Right hindlimb (tissue), 1 donor: ENCODE measurements around the gene AAK1.
A peak's percentile ranks its signal among the peaks of the same experiment; 100 is the strongest.
"Not testable (repeated sequence)": the region's sequence is repeated elsewhere in the genome, so short reads cannot be mapped to it uniquely, and the experiment has no call there.

Experiments
- DNase-seq: peaks from one replicate; pipeline ENCODE4 v3.0.0-alpha.2; 2018

Gene AAK1

GRCh38 chr2:69567157-69567908 is 76.2 kb downstream of the AAK1 start:
- no peak for DNase-seq

- no peak for DNase-seq
These were observed 76.9 kb downstream of the AAK1 start for GRCh38 chr2:69566669-69567068.

- peak; percentile 42 for DNase-seq
These were observed 78.1 kb downstream of the AAK1 start for GRCh38 chr2:69565431-69565839.

GRCh38 chr2:69564604-69565003 is 78.9 kb downstream of the AAK1 start:
- DNase-seq, result no peak

- DNase-seq, result no peak
These were observed 80.5 kb downstream of the AAK1 start for GRCh38 chr2:69563021-69563420.

- DNase-seq, result no peak
These were observed 82.4 kb downstream of the AAK1 start for GRCh38 chr2:69561101-69561500.

GRCh38 chr2:69560147-69560482 is 83.4 kb downstream of the AAK1 start:
- DNase-seq, result no peak

- DNase-seq, result no peak
These were observed 83.9 kb downstream of the AAK1 start for GRCh38 chr2:69559442-69560146.

- no peak for DNase-seq
These were observed 87.5 kb downstream of the AAK1 start for GRCh38 chr2:69556008-69556407.

- DNase-seq, result peak; percentile 33
These were observed 88.6 kb downstream of the AAK1 start for GRCh38 chr2:69554981-69555380.

- DNase-seq, result no peak
These were observed 89.0 kb downstream of the AAK1 start for GRCh38 chr2:69554568-69554967.

GRCh38 chr2:69553991-69554390 is 89.5 kb downstream of the AAK1 start:
- DNase-seq, result no peak

- DNase-seq, result not testable (repeated sequence)
These were observed 93.0 kb downstream of the AAK1 start for GRCh38 chr2:69550511-69550910.

- DNase-seq, result no peak
These were observed 94.1 kb downstream of the AAK1 start for GRCh38 chr2:69549421-69549820.

- DNase-seq, result no peak
These were observed 95.4 kb downstream of the AAK1 start for GRCh38 chr2:69547984-69548715.

GRCh38 chr2:69546646-69547045 is 96.9 kb downstream of the AAK1 start:
- no peak for DNase-seq

GRCh38 chr2:69545477-69545932 is 98.0 kb downstream of the AAK1 start:
- DNase-seq, result no peak

- no peak for DNase-seq
These were observed 98.6 kb downstream of the AAK1 start for GRCh38 chr2:69544951-69545350.

- DNase-seq, result no peak
These were observed 104.0 kb downstream of the AAK1 start for GRCh38 chr2:69539549-69539908.

- DNase-seq, result no peak
These were observed 104.5 kb downstream of the AAK1 start for GRCh38 chr2:69538872-69539548.

- DNase-seq, result no peak
These were observed 105.3 kb downstream of the AAK1 start for GRCh38 chr2:69538249-69538648.

- DNase-seq, result no peak
These were observed 107.7 kb downstream of the AAK1 start for GRCh38 chr2:69535817-69536241.

GRCh38 chr2:69531186-69531585 is 112.4 kb downstream of the AAK1 start:
- no peak for DNase-seq
